Islet precursor cell (in vitro differentiated cells): ENCODE results near the gene NOVA2.

ENCODE experiments used
- DNase-seq: peaks from one replicate; pipeline ENCODE4 v3.0.0-alpha.2; 2018

The NOVA2 gene, protein sequence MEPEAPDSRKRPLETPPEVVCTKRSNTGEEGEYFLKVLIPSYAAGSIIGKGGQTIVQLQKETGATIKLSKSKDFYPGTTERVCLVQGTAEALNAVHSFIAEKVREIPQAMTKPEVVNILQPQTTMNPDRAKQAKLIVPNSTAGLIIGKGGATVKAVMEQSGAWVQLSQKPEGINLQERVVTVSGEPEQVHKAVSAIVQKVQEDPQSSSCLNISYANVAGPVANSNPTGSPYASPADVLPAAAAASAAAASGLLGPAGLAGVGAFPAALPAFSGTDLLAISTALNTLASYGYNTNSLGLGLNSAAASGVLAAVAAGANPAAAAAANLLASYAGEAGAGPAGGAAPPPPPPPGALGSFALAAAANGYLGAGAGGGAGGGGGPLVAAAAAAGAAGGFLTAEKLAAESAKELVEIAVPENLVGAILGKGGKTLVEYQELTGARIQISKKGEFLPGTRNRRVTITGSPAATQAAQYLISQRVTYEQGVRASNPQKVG

GRCh38 chr19:45973553-45974338 lies at the start of gene NOVA2:
NOVA2 (minus strand) TSS chr19:45973865; CDS start chr19:45973351, 514 bp downstream.
- peak; percentile 89 for DNase-seq

GRCh38 chr19:46023311-46023779 lies 49.7 kb upstream of the NOVA2 start:
- peak; percentile 27 for DNase-seq

DNA sequence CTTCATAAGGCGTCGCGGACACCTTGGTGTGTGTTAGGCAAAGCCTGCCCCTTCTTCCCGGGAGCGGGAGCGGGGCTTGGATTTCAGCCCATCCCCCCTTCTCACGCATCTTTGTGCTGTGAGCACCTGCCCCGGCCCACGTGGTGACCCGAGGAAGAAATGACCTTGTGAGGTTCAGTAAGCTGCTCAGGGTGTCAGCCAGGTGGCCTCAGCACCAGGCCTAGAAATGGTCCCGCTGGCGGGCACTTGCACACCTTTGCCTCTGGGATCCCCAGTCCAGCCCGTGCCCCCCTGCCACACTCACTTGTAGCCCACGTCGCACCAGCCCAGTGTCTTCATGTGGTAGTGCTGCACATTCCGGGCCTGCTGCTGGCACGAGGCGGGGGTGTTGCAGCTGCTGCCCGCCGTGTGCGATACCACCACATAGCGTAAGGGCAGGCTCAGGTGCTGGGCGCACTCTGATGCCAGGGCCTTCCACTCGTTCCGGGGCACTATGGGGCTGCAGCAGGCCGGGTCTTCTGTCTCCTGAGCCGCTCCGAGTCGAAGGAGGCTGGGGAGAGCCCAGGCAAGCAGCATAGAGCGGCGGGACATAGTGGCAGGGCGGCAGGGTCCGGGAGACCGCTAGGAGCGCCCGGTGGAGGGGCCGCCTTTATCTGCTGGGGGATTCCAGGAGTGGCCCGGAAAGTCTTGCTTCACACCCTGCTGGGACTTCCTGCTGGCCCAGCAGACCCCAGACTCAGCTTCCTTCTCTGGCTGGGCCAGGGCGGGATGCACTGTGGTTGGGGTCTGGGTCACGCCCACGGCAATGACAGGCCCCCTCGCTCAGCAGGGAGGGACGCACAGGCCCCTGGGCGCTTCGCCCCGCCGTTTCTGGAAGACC lies 49.0 kb upstream of the NOVA2 start, which contains the start of gene PGLYRP1:
Gene PGLYRP1 (minus strand): TSS at position 623 of the 880 bp plus-strand sequence. CDS start 32 bp downstream, at position 591.
- DNase-seq: peak; percentile 53

- DNase-seq: no peak
Measured at GRCh38 chr19:46022061-46022430, 48.4 kb upstream of the NOVA2 start.

DNA sequence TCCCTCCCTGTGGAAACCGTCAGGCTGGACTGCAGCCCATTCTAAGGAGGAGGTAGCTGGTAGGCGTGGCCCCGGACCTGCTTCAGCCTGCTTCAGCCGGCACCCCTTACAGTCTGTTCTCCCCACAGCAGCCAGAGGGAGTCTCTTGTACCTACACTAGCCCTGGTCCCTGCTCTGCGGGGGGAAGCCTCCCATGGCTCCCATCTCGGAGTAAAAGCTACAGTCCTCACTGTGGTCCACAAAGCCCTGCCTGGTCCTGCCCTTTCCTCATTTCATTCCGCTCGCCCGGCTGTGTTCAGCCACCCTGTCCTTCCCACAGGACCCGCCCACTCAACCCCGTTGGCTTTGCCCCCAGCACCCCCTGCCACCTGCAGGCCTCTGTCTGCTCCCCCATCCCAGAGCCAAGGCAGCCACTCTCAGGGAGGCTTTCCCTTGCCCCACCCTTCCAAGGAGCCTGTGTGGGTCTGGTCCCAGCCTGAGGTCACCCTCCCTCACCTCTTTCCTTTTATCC lies 47.9 kb upstream of the NOVA2 start:
- DNase-seq: peak; percentile 42

DNA sequence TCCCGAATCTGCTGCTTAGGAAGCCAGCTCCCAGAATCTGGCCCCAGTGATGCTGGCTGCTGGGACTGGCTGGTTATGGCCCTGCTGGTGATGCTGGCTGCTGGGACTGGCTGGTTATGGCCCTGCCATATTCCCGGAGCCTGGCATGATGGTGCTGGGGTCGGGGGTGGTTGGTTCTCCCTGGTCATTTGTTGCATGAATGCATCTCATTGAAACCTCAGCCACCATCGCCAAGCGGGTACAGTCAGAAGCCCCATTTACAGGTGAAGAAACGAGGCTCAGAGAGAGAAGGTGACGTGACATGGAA lies 47.1 kb upstream of the NOVA2 start:
- DNase-seq: peak; percentile 52

GRCh38 chr19:46019270-46019669 lies 45.6 kb upstream of the NOVA2 start:
- peak; percentile 38 for DNase-seq

DNA sequence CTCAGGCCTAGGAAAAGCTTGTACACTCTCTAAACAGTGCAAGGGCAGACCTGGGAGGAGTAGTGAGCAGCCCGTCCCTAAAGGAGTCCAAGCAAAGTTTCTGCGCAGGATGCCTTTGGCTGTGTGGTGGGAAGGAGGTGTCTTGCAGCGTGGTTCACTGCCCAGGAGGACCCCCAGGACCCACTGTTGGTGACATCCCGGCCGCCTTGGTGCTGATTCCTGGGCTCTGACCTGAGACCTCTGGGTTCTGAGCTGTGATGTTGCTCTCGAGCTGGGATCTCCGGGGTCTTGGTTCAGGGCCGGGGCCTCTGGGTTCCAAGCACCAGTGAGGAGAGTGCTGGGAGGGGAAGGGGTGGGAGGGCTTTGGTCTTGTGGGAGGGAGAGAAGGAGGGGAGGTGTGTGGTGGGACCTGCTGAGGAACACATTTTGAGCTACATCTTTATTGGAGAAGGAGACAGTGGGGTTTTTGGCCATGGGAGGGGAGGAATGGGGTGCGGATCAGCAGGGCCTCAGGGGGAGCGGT lies 45.1 kb upstream of the NOVA2 start:
- peak; percentile 32 for DNase-seq

DNA sequence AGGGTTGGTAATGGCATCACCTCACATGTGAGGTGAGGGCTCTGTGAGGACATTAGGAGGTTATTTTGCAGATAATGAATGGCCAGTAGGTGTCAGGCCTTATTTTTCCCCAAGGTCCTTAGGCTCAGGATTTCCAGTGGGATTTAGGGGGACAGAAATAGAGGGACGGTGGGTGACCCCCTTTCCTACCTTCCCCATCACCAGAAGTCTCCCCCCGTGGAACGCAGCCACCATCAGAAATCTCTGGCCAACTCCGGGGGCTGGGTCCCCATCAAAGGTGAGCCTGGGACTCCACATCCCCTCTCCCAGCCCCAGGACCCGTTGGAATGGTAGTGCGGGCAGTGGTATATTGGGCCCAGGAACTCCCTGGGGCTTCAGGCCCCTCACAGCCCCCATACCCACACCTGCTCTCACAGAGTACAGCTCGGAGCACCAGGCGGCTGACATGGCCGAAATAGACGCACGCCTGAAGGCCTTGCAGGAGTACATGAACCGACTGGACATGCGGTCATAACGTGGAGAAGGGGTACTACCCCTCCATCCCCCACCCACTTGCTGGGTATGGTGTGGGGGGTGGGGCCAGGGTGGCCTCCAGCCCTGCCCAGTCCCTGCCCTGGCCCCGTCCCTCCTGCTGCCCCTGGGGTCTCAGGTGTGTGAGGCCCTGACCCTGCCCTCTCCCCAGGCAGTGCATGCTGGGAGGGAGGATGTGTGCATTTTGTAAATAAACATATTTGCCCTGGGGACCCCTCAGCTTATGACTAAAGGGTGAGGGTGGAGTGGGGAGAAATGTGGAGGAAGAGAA lies 44.4 kb upstream of the NOVA2 start:
- DNase-seq: peak; percentile 32

GRCh38 chr19:46017095-46017429 lies 43.4 kb upstream of the NOVA2 start:
- no peak for DNase-seq

- peak; percentile 93 for DNase-seq
Measured at GRCh38 chr19:46016426-46017094, 42.9 kb upstream of the NOVA2 start.

DNA sequence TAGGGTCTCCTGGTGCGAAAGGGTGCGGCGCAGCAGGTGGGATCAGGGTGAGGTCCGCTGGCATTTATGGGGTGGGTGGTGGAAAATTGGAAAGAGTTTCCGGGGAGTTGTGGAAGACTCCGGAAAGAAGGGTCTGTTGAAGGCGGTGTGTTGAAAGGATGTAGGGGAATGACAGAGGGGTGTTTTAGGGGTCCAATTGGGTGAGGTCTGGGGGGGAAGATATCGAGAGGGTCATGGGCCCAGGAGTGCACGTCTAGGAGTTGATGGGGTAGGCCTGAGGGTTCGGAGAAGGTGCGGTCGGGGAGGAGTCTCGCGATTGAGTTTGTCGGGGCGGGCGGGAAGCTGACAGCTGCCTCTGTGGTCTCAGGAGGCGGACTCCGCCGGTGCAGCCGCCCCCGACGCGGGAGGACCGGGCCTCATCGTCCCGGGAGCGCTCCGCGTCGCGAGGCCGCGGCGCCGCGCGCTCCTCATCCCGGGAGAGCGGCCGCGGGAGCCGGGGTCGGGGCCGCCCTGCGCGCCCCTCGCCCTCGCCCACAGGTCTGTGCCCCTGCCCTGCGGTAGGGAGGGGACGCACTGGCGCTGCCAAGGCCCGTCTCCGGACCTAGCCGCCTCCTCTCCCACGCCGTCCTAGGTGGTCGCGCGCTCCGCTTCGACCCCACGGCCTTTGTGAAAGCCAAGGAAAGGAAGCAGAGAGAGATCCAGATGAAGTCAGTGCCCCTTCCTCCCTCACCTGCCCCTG lies 42.2 kb upstream of the NOVA2 start:
- DNase-seq: peak; percentile 57

DNA sequence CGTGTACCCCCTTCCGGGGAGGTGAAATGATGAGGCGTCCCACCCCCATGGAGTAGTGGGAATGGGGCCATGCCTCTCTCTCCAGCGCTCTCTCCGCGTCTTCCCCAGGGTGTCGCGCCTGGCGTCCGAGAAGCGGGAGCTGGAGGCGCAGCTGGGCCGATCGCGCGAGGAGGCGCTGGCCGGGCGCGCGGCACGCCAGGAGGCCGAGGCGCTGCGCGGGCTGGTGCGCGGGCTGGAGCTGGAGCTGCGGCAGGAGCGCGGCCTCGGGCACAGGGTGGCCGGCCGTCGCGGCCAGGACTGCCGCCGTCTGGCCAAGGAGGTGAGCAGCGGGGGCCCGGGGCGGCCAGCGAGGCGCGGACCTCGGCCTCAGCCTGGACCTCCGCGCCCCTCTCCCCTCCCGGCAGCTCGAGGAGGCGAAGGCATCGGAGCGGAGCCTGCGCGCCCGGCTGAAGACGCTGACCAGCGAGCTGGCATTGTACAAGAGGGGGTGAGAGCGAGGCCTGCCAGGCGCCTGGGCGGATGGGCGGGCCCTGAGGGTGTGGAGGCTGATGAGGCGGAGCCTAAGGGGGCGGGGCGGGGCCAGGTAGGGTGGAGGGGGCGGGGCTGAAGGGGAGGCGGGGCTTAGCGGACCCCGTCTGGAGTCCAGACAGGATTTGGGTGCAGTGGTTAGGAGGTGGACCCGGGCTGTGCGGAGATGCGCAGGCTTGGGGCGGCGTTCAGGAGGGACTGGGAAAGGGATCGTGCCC lies 41.4 kb upstream of the NOVA2 start:
- DNase-seq: peak; percentile 89

- no peak for DNase-seq
Measured at GRCh38 chr19:46014534-46014933, 40.9 kb upstream of the NOVA2 start.

DNA sequence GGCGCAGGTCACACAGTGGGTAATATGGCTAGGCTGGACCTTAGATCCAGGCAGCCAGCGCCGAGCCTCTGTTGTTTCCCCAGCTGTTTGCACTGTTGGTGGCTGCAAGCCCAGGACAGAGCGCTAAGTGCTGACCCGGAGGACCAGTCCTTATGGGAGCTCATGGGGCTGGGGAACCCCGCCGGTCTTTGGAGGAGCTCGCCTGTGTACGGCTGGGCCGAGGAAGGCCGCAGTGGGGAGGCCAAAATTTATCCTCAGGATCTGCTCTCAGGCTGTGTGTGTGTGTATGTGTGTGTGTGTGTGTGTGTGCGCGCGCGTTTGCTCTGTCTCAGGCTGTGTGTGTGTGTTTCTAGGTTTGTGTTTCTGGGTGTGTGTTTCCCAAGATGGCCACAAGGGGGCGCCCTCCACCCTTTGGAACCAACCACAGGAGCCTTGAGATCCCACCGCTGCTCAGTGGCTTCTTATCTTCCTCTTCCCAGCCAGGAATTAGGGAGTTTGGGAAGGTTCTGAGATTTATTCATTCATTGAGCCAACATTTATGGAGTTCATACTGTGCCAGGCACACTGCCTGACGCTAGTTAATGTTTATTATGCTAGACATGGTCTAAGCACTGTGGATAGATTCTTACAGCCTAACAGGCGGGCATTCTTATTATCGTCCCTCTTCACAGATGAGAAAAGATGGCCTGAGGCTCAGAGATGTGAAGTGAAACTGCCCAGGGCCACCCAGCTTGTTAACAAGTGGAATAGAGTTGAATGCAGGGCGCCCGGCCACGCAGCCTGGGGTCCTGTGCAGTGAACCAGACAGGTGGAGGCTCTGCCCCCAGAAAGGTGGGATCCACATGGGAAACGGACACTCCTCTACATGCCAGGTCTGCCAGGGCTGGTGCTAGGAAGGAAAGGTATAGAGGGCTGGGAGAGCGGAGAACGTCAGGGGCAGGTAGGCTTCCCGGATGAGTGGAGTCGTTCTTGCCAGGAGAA lies 36.2 kb upstream of the NOVA2 start:
- peak; percentile 90 for DNase-seq

DNA sequence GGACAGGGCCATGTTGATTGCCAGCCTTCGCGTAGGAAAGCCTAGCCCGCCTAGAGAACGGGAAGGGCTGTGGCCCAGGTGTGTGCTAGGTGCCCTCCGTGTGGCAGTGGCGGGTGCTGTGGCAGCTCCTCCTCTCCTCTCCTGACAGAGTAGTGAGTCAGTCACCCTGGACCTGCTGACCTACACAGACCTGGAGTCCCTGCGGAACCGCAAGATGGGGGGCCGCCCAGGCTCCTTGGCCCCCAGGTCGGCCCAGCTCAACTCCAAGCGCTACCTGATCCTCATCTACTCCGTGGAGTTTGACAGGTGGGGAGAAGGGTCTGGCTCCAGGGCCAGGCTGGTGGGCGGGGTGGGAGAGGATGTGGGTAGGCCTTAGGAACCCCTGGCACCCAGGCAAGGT lies 32.7 kb upstream of the NOVA2 start:
- DNase-seq: no peak

- DNase-seq: no peak
Measured at GRCh38 chr19:46002678-46003275, 29.1 kb upstream of the NOVA2 start.
